ENCODE data around the gene DENND11. TPM values are rescaled to one million over a fixed set of nuclear protein-coding genes. Genes with fewer than 3 reads are reported as not detected.

Gene DENND11
- total and polyA plus RNA-seq, 2 donors (not counting 3 experiments of a cell fraction or from before 2014, with no cell fraction given) = 14.7 to 25.9 TPM

DNA sequence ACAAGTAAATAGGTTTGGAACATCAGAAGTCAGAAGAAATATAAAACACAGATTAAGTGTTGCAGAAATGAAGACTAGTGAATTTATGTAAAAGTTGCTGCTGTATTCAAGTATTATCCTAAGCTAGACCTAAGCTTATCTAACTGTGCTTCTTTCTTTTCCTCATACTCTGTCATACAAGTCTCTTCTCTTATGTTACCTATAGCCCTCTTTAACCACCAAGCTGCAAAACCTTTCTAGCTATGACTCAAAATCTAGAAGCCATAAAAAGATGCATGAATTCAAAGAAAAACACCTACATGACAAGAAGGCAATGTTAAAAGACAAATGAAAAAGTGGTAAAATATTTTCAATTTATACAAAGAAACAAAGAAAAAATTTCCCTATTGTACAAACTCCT lies 23.0 kb downstream of the DENND11 start:
- Histone ChIP-seq H3K4me2 (ENCODE audit: insufficient read depth, low read length) (no peak overlapping the region), H3K79me2 (ENCODE audit: control insufficient read depth, insufficient read depth, low read length) (no peaks in the 10 kb centered on the region), H3K9ac (replicated peaks; ENCODE audit: extremely low read depth, insufficient read depth, low read length) (no peak overlapping the region), H3K9me1 (replicated peaks; ENCODE audit: control insufficient read depth, extremely low read depth, insufficient read depth, low read length) (no peaks in the 10 kb centered on the region), H3K36me3 (ENCODE audit: control insufficient read depth in 2 of 2, extremely low read depth in 1 of 2, insufficient read depth in 2 of 2, low read length in 2 of 2) (peaks cover 0 to 11% of the 10 kb centered on the region in 2 experiments), H3K4me3 (replicated peaks in 1 of 3; ENCODE audit: insufficient read depth in 1 of 3, low read depth in 1 of 3, low read length in 3 of 3) (no peak overlapping the region), H2AFZ (ENCODE audit: low read depth, low read length) (no peak overlapping the region), H3K27ac (ENCODE audit: insufficient read depth, low read depth, low read length) (no peak overlapping the region), H3K4me1 (ENCODE audit: control insufficient read depth, extremely low read depth, insufficient read depth, low read length) (peaks cover 19% of the 10 kb centered on the region), H3K9me3 (replicated peaks; ENCODE audit: control insufficient read depth, insufficient read depth, low read length) (no peaks in the 10 kb centered on the region), H4K20me1 (replicated peaks; ENCODE audit: control insufficient read depth, extremely low read depth, insufficient read depth, low read length) (no peaks in the 10 kb centered on the region), H3K27me3 (ENCODE audit: control insufficient read depth in 2 of 2, insufficient read depth in 2 of 2, low read length in 2 of 2) (no peaks in the 10 kb centered on the region)
- no peak for DNase-seq (ENCODE audit: low read depth, low spot score)
- no TSS peak for BruUV-seq (replicated peaks)
- FAIRE-seq = no peak
- TF ChIP-seq FOS (IDR thresholded peaks at IDR 0.05; ENCODE audit: borderline replicate concordance, insufficient read depth, low read length) = no peak
- dilution Hi-C loops (cut with MboI; ENCODE audit: extremely low pct_ligation_motif_present, low sequenced_read_pairs) = no loop called here
- intact Hi-C loops (cut with micrococcal nuclease) = loop anchor here (10.0 kb wide), 1 partner anchor 1634 kb away; no protein-coding TSS in a partner anchor
- POLR2A ChIA-PET = no interaction called here
- CTCF ChIA-PET = interaction anchor here (2.0 to 2.6 kb wide), 3 partner anchors 23 to 59 kb away, joined by 4 to 13 read pairs (median 8); partner anchors contain the start of genes DENND11 and SSBP1

DNA sequence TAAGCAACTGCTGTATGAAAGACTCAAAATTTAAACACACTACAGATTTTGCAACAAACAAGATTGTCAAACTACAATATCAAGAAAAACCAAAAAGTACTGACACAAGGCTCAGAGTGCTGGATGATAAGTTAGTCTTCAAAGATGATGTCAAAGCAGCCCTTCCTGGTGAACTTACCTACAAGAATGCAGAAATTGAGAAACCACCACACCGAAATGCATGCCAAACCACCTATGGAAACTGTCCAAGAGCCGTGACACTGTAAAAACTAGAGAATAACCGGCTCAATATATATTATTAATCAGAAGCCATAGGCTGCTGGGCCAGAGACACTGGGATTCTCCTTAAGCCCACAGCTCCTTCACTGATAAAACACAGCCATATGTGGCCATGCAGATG lies 25.3 kb downstream of the DENND11 start:
- FAIRE-seq (no peak), DNase-seq (ENCODE audit: low read depth, low spot score) (no peak)
- Histone ChIP-seq H3K4me3 (replicated peaks in 1 of 3; ENCODE audit: insufficient read depth in 1 of 3, low read depth in 1 of 3, low read length in 3 of 3) (no peak overlapping the region), H3K4me2 (ENCODE audit: insufficient read depth, low read length) (no peak overlapping the region), H3K79me2 (ENCODE audit: control insufficient read depth, insufficient read depth, low read length) (no peaks in the 10 kb centered on the region), H3K27ac (ENCODE audit: insufficient read depth, low read depth, low read length) (peak overlapping the region; percentile 99), H3K9me1 (replicated peaks; ENCODE audit: control insufficient read depth, extremely low read depth, insufficient read depth, low read length) (no peaks in the 10 kb centered on the region), H4K20me1 (replicated peaks; ENCODE audit: control insufficient read depth, extremely low read depth, insufficient read depth, low read length) (no peaks in the 10 kb centered on the region), H3K27me3 (ENCODE audit: control insufficient read depth in 2 of 2, insufficient read depth in 2 of 2, low read length in 2 of 2) (no peaks in the 10 kb centered on the region), H3K9ac (replicated peaks; ENCODE audit: extremely low read depth, insufficient read depth, low read length) (no peak overlapping the region), H3K9me3 (replicated peaks; ENCODE audit: control insufficient read depth, insufficient read depth, low read length) (no peaks in the 10 kb centered on the region), H2AFZ (ENCODE audit: low read depth, low read length) (no peak overlapping the region), H3K4me1 (ENCODE audit: control insufficient read depth, extremely low read depth, insufficient read depth, low read length) (peaks cover 32% of the 10 kb centered on the region), H3K36me3 (ENCODE audit: control insufficient read depth in 2 of 2, extremely low read depth in 1 of 2, insufficient read depth in 2 of 2, low read length in 2 of 2) (no peaks in the 10 kb centered on the region)
- intact Hi-C loops (cut with micrococcal nuclease) (loop anchor here (10.0 kb wide), 1 partner anchor 1632 kb away; no protein-coding TSS in a partner anchor), dilution Hi-C loops (cut with MboI; ENCODE audit: extremely low pct_ligation_motif_present, low sequenced_read_pairs) (no loop called here)
- ChIA-PET CTCF (interaction anchor here (1.6 kb wide), 1 partner anchor 22 kb away, joined by 3 read pairs; no protein-coding TSS in a partner anchor), POLR2A (no interaction called here)
- TF ChIP-seq POLR2AphosphoS5 (IDR thresholded peaks at IDR 0.05; ENCODE audit: insufficient read depth, low read depth, low read length) (no peak), JUN (IDR thresholded peaks at IDR 0.05; ENCODE audit: borderline replicate concordance, insufficient read depth, insufficient read length, low read depth) (no peak), FOS (IDR thresholded peaks at IDR 0.05; ENCODE audit: borderline replicate concordance, insufficient read depth, low read length) (no peak), EZH2 (IDR thresholded peaks at IDR 0.05; ENCODE audit: borderline replicate concordance, low read depth, low read length, severe bottlenecking) (no peak), GATA2 (IDR thresholded peaks at IDR 0.05; ENCODE audit: insufficient read depth, insufficient read length, low read depth, low read length) (no peak), MYC (IDR thresholded peaks at IDR 0.05; ENCODE audit: low read depth, low read length) (no peak), POLR2A (IDR thresholded peaks at IDR 0.05; ENCODE audit: low read depth, low read length) (no peak)
- TF ChIP-seq, protein P1, sequence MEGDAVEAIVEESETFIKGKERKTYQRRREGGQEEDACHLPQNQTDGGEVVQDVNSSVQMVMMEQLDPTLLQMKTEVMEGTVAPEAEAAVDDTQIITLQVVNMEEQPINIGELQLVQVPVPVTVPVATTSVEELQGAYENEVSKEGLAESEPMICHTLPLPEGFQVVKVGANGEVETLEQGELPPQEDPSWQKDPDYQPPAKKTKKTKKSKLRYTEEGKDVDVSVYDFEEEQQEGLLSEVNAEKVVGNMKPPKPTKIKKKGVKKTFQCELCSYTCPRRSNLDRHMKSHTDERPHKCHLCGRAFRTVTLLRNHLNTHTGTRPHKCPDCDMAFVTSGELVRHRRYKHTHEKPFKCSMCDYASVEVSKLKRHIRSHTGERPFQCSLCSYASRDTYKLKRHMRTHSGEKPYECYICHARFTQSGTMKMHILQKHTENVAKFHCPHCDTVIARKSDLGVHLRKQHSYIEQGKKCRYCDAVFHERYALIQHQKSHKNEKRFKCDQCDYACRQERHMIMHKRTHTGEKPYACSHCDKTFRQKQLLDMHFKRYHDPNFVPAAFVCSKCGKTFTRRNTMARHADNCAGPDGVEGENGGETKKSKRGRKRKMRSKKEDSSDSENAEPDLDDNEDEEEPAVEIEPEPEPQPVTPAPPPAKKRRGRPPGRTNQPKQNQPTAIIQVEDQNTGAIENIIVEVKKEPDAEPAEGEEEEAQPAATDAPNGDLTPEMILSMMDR (IDR thresholded peaks at IDR 0.05; ENCODE audit: extremely low read depth in 1 of 2, insufficient read depth in 1 of 2, low read depth in 1 of 2, low read length in 2 of 2) = no peak
- TF ChIP-seq, protein P2, sequence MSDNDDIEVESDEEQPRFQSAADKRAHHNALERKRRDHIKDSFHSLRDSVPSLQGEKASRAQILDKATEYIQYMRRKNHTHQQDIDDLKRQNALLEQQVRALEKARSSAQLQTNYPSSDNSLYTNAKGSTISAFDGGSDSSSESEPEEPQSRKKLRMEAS (IDR thresholded peaks at IDR 0.05; ENCODE audit: insufficient read depth, insufficient read length) = no peak
- BruUV-seq (replicated peaks) = no TSS peak
